ENCODE data around the gene NCOR2.

DNA sequence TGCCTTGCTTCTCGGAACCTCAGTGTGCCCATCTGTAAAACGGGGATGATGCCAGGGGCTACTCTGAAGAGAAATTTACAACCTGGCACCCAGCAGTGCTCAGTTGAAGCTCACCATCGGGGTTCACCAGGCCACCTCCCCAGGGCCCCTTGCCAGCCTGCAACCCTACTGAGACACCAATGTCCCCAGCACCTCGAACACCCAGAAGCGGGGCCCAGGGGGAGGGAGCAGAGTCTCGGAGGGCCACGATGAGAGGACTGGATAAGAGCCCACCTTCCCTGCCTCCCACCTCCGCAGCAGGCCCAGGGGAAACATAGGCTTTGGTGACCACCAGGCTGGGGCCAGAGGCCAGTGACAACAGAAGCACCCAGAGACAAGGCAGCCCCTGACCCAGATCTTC is 22.4 kb downstream of the NCOR2 start:
- TF ChIP-seq, protein P1, sequence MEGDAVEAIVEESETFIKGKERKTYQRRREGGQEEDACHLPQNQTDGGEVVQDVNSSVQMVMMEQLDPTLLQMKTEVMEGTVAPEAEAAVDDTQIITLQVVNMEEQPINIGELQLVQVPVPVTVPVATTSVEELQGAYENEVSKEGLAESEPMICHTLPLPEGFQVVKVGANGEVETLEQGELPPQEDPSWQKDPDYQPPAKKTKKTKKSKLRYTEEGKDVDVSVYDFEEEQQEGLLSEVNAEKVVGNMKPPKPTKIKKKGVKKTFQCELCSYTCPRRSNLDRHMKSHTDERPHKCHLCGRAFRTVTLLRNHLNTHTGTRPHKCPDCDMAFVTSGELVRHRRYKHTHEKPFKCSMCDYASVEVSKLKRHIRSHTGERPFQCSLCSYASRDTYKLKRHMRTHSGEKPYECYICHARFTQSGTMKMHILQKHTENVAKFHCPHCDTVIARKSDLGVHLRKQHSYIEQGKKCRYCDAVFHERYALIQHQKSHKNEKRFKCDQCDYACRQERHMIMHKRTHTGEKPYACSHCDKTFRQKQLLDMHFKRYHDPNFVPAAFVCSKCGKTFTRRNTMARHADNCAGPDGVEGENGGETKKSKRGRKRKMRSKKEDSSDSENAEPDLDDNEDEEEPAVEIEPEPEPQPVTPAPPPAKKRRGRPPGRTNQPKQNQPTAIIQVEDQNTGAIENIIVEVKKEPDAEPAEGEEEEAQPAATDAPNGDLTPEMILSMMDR (IDR thresholded peaks at IDR 0.05), result no peak
- TF ChIP-seq POLR2A (IDR thresholded peaks at IDR 0.05), result no peak

Measured in heart left ventricle (tissue), 13 donors.